H1 (cell line): ENCODE results near the gene IFT74. TPM values are rescaled to one million over a fixed set of nuclear protein-coding genes. Genes with fewer than 3 reads are reported as not detected.

Experiments used
- CTCF ChIA-PET: fragments of 300-600 bp; sonication (Branson Sonifier 250); formaldehyde crosslinking; loops from one replicate; lab custom pipeline; 2021; ENCODE audit not compliant: partially characterized antibody; lab: Charles Lee
- POLR2A ChIA-PET: fragments of 300-600 bp; sonication (Branson Sonifier 250); formaldehyde crosslinking; loops from one replicate; lab custom pipeline; 2021; ENCODE audit warnings: inconsistent platforms; ENCODE audit not compliant: partially characterized antibody; lab: Charles Lee
- DNase-seq, 2 experiments: peaks; one replicate each; pipeline versions ENCODE4 v3.0.0 to v3.0.0-alpha.2; 2010 to 2022; ENCODE audit warnings: low spot score in 2 of 2, low read depth in 1 of 2, mixed read lengths in 1 of 2
- FAIRE-seq: peaks from 2 replicates; lab custom pipeline; 2011; peaks lifted over from hg19 to GRCh38; lab: Jason Lieb, UNC
- H2AFZ ChIP-seq: 2 replicates; pipeline ENCODE4 v1.8.1; 2012; ENCODE audit warnings: low read length, inconsistent platforms
- H2AK5ac ChIP-seq: 2 replicates; pipeline ENCODE4 v1.6.1; 2013; ENCODE audit warnings: low read depth, low read length
- H2BK120ac ChIP-seq: replicated peaks from 2 replicates; pipeline ENCODE3; 2013; ENCODE audit warnings: low read depth, low read length, inconsistent platforms
- H2BK12ac ChIP-seq: 2 replicates; pipeline ENCODE4 v1.6.1; 2013; ENCODE audit warnings: low read depth, low read length
- H2BK15ac ChIP-seq: 2 replicates; pipeline ENCODE4 v1.6.1; 2013; ENCODE audit warnings: low read length
- H2BK20ac ChIP-seq: 2 replicates; pipeline ENCODE4 v1.6.1; 2013; ENCODE audit warnings: low read length
- H2BK5ac ChIP-seq: 2 replicates; pipeline ENCODE4 v1.6.1; 2013; ENCODE audit warnings: low read depth, low read length
- H3K14ac ChIP-seq: 2 replicates; pipeline ENCODE4 v1.6.1; 2013; ENCODE audit warnings: inconsistent platforms; ENCODE audit not compliant: insufficient read length
- H3K18ac ChIP-seq: 2 replicates; pipeline ENCODE4 v1.6.1; 2013; ENCODE audit warnings: low read length; ENCODE audit errors: extremely low read depth
- H3K23ac ChIP-seq: 2 replicates; pipeline ENCODE4 v1.6.1; 2013; ENCODE audit warnings: inconsistent platforms; ENCODE audit not compliant: insufficient read length
- H3K23me2 ChIP-seq: 2 replicates; pipeline ENCODE4 v1.6.1; 2013; ENCODE audit warnings: low read depth, low read length
- H3K27ac ChIP-seq: 2 replicates; pipeline ENCODE4 v1.6.1; 2011; ENCODE audit warnings: low read depth, low read length, inconsistent platforms
- H3K27me3 ChIP-seq, 4 experiments: replicated peaks in 1 of 4; 1 replicate in 1 of 4; 2 replicates in 3 of 4; pipeline versions ENCODE4 v1.6.1 to v1.8.1; 2011 to 2013; ENCODE audit warnings: low read length in 3 of 4, mild to moderate bottlenecking in 3 of 4, inconsistent platforms in 2 of 4, mixed read lengths in 2 of 4, moderate library complexity in 1 of 4; ENCODE audit not compliant: control insufficient read depth in 3 of 4, insufficient read depth in 3 of 4; ENCODE audit errors: extremely low read depth in 1 of 4
- H3K36me3 ChIP-seq, 4 experiments: 2 replicates each; pipeline versions ENCODE4 v1.6.1 to v1.8.1; 2011 to 2013; ENCODE audit warnings: mild to moderate bottlenecking in 4 of 4, low read length in 3 of 4, moderate library complexity in 2 of 4, control low read depth in 1 of 4, inconsistent platforms in 1 of 4; ENCODE audit not compliant: insufficient read depth in 4 of 4, control insufficient read depth in 2 of 4
- H3K4ac ChIP-seq: replicated peaks from 2 replicates; pipeline ENCODE3; 2013; ENCODE audit warnings: low read length, low read depth, mixed read lengths, inconsistent platforms; ENCODE audit not compliant: insufficient read length
- H3K4me1 ChIP-seq, 4 experiments: replicated peaks in 1 of 4; 1 replicate in 1 of 4; 2 replicates in 3 of 4; pipeline versions ENCODE4 v1.6.1 to v1.8.1; 2011 to 2013; ENCODE audit warnings: low read length in 3 of 4, inconsistent platforms in 2 of 4, mixed read lengths in 1 of 4; ENCODE audit not compliant: insufficient read depth in 4 of 4, control insufficient read depth in 3 of 4
- H3K4me2 ChIP-seq, 2 experiments: 2 replicates each; pipeline versions ENCODE4 v1.6.1 to v1.8.1; 2011 to 2013; ENCODE audit warnings: low read depth in 2 of 2, low read length in 2 of 2, control low read depth in 1 of 2, inconsistent platforms in 1 of 2, mild to moderate bottlenecking in 1 of 2; ENCODE audit not compliant: insufficient read depth in 1 of 2
- H3K4me3 ChIP-seq, 4 experiments: fragments of 200-600, 300-600 bp in 1 of 4; sonication (generic), shearing (Covaris generic), sonication (Bioruptor Twin) in 1 of 4; 2 replicates each; pipeline versions ENCODE4 v1.5.1 to v1.8.1; 2011 to 2016; ENCODE audit warnings: low read length in 4 of 4, low read depth in 3 of 4, control low read depth in 2 of 4, inconsistent platforms in 2 of 4, mild to moderate bottlenecking in 2 of 4, mixed read lengths in 1 of 4, moderate library complexity in 1 of 4; ENCODE audit not compliant: insufficient read depth in 2 of 4; ENCODE audit errors: extremely low read depth in 1 of 4
- H3K56ac ChIP-seq: replicated peaks from 2 replicates; pipeline ENCODE3; 2013; ENCODE audit warnings: low read depth, mild to moderate bottlenecking, mixed read lengths, low read length, inconsistent platforms; ENCODE audit not compliant: insufficient read length
- H3K79me1 ChIP-seq: 2 replicates; pipeline ENCODE4 v1.6.1; 2013; ENCODE audit warnings: low read depth, low read length, control low read depth
- H3K79me2 ChIP-seq, 2 experiments: 2 replicates each; pipeline versions ENCODE4 v1.6.1 to v1.8.1; 2012 to 2013; ENCODE audit warnings: low read length in 2 of 2, mild to moderate bottlenecking in 2 of 2, inconsistent platforms in 1 of 2; ENCODE audit not compliant: insufficient read depth in 2 of 2, control insufficient read depth in 1 of 2
- H3K9ac ChIP-seq, 4 experiments: replicated peaks in 1 of 4; 1 replicate in 1 of 4; 2 replicates in 3 of 4; pipeline versions ENCODE4 v1.6.1 to v1.8.1; 2011 to 2013; ENCODE audit warnings: low read depth in 3 of 4, low read length in 3 of 4, control low read depth in 2 of 4, mild to moderate bottlenecking in 2 of 4, moderate library complexity in 2 of 4, inconsistent platforms in 1 of 4; ENCODE audit errors: extremely low read depth in 1 of 4
- H3K9me3 ChIP-seq, 2 experiments: 2 replicates each; pipeline versions ENCODE4 v1.6.1 to v1.8.1; 2012 to 2013; ENCODE audit warnings: mild to moderate bottlenecking in 2 of 2, moderate library complexity in 2 of 2, control low read depth in 1 of 2, inconsistent platforms in 1 of 2, low read depth in 1 of 2, low read length in 1 of 2, mixed read lengths in 1 of 2; ENCODE audit not compliant: insufficient read depth in 2 of 2
- H4K20me1 ChIP-seq, 2 experiments: replicated peaks in 1 of 2; 2 replicates each; pipeline versions ENCODE3 to v1.8.1; 2011 to 2013; ENCODE audit warnings: inconsistent platforms in 2 of 2, low read length in 2 of 2, mild to moderate bottlenecking in 1 of 2; ENCODE audit not compliant: insufficient read depth in 2 of 2, control insufficient read depth in 1 of 2
- H4K5ac ChIP-seq: 2 replicates; pipeline ENCODE4 v1.6.1; 2013; ENCODE audit warnings: low read length, low read depth, mixed read lengths, inconsistent platforms; ENCODE audit not compliant: insufficient read length
- H4K8ac ChIP-seq: 2 replicates; pipeline ENCODE4 v1.8.0; 2013; ENCODE audit warnings: mild to moderate bottlenecking, moderate library complexity, low read length, inconsistent platforms; ENCODE audit not compliant: insufficient read depth; ENCODE audit errors: extremely low read depth
- H4K91ac ChIP-seq: replicated peaks from 2 replicates; pipeline ENCODE3; 2013; ENCODE audit warnings: low read length, mixed read lengths, inconsistent platforms; ENCODE audit not compliant: insufficient read length
- ATF2 ChIP-seq: IDR thresholded peaks from 2 replicates; pipeline ENCODE4 v1.6.1; 2012; ENCODE audit warnings: low read length, inconsistent platforms
- FOSL1 ChIP-seq: IDR thresholded peaks from 2 replicates; pipeline ENCODE4 v1.6.1; 2011; ENCODE audit warnings: mild to moderate bottlenecking, low read depth, low read length, moderate library complexity; ENCODE audit not compliant: insufficient read depth
- GTF2F1 ChIP-seq: IDR thresholded peaks from 2 replicates; pipeline ENCODE4 v1.6.1; 2012; ENCODE audit warnings: low read depth, low read length, improper control_type of control experiment, borderline replicate concordance
- PHF8 ChIP-seq: fragments of 200-600 bp; sonication (generic); conservative IDR thresholded peaks from 2 replicates; pipeline ENCODE4 v1.7.1; 2012; ENCODE audit warnings: low read depth, mild to moderate bottlenecking, inconsistent platforms, low read length, moderate library complexity
- POLR2AphosphoS5 ChIP-seq: IDR thresholded peaks from 2 replicates; pipeline ENCODE4 v1.6.1; 2011; ENCODE audit warnings: low read depth, low read length
- POU5F1 ChIP-seq: IDR thresholded peaks from 2 replicates; pipeline ENCODE4 v1.6.1; 2011; ENCODE audit warnings: low read depth, mild to moderate bottlenecking, low read length, moderate library complexity
- RNF2 ChIP-seq: fragments of 200-900, 300-1000 bp; sonication (generic); IDR thresholded peaks from 2 replicates; pipeline ENCODE4 v1.7.1; 2016; ENCODE audit warnings: borderline replicate concordance, low read depth, mild to moderate bottlenecking, antibody characterized with exemption, low read length; ENCODE audit not compliant: poor library complexity, severe bottlenecking; ENCODE audit errors: missing control alignments
- SP1 ChIP-seq: IDR thresholded peaks from 2 replicates; pipeline ENCODE4 v1.6.1; 2011; ENCODE audit warnings: low read depth, low read length
- SUZ12 ChIP-seq: fragments of 200-600 bp; sonication (generic); IDR thresholded peaks from 2 replicates; pipeline ENCODE4 v1.6.1; 2012; ENCODE audit warnings: mild to moderate bottlenecking, inconsistent platforms, low read length, moderate library complexity, mixed read lengths
- TBP ChIP-seq: IDR thresholded peaks from 2 replicates; pipeline ENCODE4 v1.6.1; 2011; ENCODE audit warnings: low read depth, low read length, improper control_type of control experiment
- YY1 ChIP-seq: IDR thresholded peaks from 2 replicates; pipeline ENCODE4 v1.6.1; 2011; ENCODE audit warnings: low read depth, mild to moderate bottlenecking, low read length
- WGBS, 2 experiments: shearing (Covaris generic) in 1 of 2; methylation state at CpG; one replicate each; pipeline versions ENCODE4 v1.1.6 to v1.1.7; 2013 to 2015; ENCODE audit warnings: low lambda C conversion rate in 2 of 2, mixed read lengths in 2 of 2, inconsistent platforms in 1 of 2, low coverage in 1 of 2, missing lambda C conversion rate in 1 of 2; ENCODE audit not compliant: insufficient replicate concordance in 2 of 2, insufficient coverage in 1 of 2, insufficient read length in 1 of 2; ENCODE audit errors: extremely low coverage in 1 of 2, missing lambda C conversion rate in 1 of 2; 5-methylcytosine and 5-hydroxymethylcytosine counted together
- polyA plus RNA-seq, 7 experiments: library from polyadenylated mRNA; depleted of rRNA in 3 of 7; stranded (reverse) in 5 of 7; unstranded in 2 of 7; fragments of >200 nt in 5 of 7; fragments of 200-250 nt in 2 of 7; gene quantifications; 1 replicate in 5 of 7; 2 replicates in 1 of 7; 4 replicates in 1 of 7; pipeline versions ENCODE4 v1.2.1 to v1.2.3, GENCODE V29; 2011 to 2013; ENCODE audit warnings: missing spikeins in 2 of 7, mixed read lengths in 2 of 7
- total RNA-seq: library from RNA; stranded (reverse); fragmentation: NEBNext Ultra II Directional; extraction: Animal tissue kit (Norgen Biotek cat#: 25700); gene quantifications from 2 replicates; pipeline ENCODE4 v1.2.1, GENCODE V29; 2021

Gene IFT74
- total and polyA plus RNA-seq, 2 of the 8 experiments (the other 6 are each of a cell fraction or from before 2014, with no cell fraction given) = 4.4 to 17.8 TPM

- H3K79me2 ChIP-seq = peaks cover 0 to 5% of the 10 kb centered on the region in 2 experiments; a peak in 2 of 4 replicates
- no peak overlapping the region for H3K23ac ChIP-seq
- no peak overlapping the region for H2BK5ac ChIP-seq
- H3K4ac ChIP-seq = no peak overlapping the region
- no peaks in the 10 kb centered on the region for H3K79me1 ChIP-seq
- no peak overlapping the region for H3K27ac ChIP-seq
- H4K20me1 ChIP-seq = no peaks in the 10 kb centered on the region
- no peak overlapping the region for H4K91ac ChIP-seq
- H3K9me3 ChIP-seq = no peaks in the 10 kb centered on the region
- no peak overlapping the region for H2AK5ac ChIP-seq
- CTCF ChIA-PET = interaction anchor here (1.0 to 1.3 kb wide), 3 partner anchors 8 to 46 kb away, joined by 3 to 5 read pairs (median 4); no protein-coding TSS in a partner anchor
- 90% methylated on average over 8 of the region's 8 CpGs; no CpG with 5 or more reads in 1 of the 2 experiments for WGBS, 2 experiments
- H2BK120ac ChIP-seq = no peak overlapping the region
- no peak overlapping the region for H3K18ac ChIP-seq
- H3K4me1 ChIP-seq = no peaks in the 10 kb centered on the region
- H3K14ac ChIP-seq = no peak overlapping the region
- peaks cover 4 to 38% (median 25%) of the 10 kb centered on the region in 4 experiments; a peak in 7 of 8 replicates for H3K36me3 ChIP-seq
- POLR2A ChIA-PET = interaction anchor here (0.7 to 1.6 kb wide), 3 partner anchors 15 to 37 kb away, joined by 3 to 5 read pairs (median 4); partner anchors contain the start of gene CAAP1
- H3K23me2 ChIP-seq = no peaks in the 10 kb centered on the region
- H4K8ac ChIP-seq = no peak overlapping the region
- H3K4me2 ChIP-seq = no peak overlapping the region
- FAIRE-seq = no peak
- no peak overlapping the region for H2AFZ ChIP-seq
- H2BK15ac ChIP-seq = no peak overlapping the region
- no peak overlapping the region for H3K9ac ChIP-seq
- TF ChIP-seq YY1 (no peak), ATF2 (no peak), TBP (no peak), PHF8 (no peak), SUZ12 (no peak), FOSL1 (no peak), POU5F1 (no peak), RNF2 (no peak), POLR2AphosphoS5 (no peak), SP1 (no peak), GTF2F1 (no peak)
- H3K56ac ChIP-seq = no peak overlapping the region
- H4K5ac ChIP-seq = no peak overlapping the region
- DNase-seq = no peak
- H2BK12ac ChIP-seq = no peak overlapping the region
- no peak overlapping the region for H2BK20ac ChIP-seq
- no peaks in the 10 kb centered on the region for H3K27me3 ChIP-seq
- no peak overlapping the region for H3K4me3 ChIP-seq
Measured at GRCh38 chr9:26928902-26929495, 27.2 kb upstream of the IFT74 start.
